CD4-positive, alpha-beta T cell treated with Interferon gamma for 1 hour (primary cell): ENCODE results near the gene ZCWPW1.

Source experiments
- DNase-seq: peaks from one replicate; pipeline ENCODE4 v3.0.0-alpha.2; 2020

ZCWPW1 gene

GRCh38 chr7:100428199-100428966, at the start of gene ZCWPW1:
Gene ZCWPW1 (minus strand): TSS chr7:100428703. CDS start chr7:100420649, 8,054 bp downstream.
- DNase-seq, result peak; percentile 98

- no peak for DNase-seq
Observed at GRCh38 chr7:100477871-100478267, 49.4 kb upstream of the ZCWPW1 start.

GRCh38 chr7:100476903-100477870, 48.7 kb upstream of the ZCWPW1 start:
- peak; percentile 9 for DNase-seq

- no peak for DNase-seq
Observed at GRCh38 chr7:100476101-100476780, 47.7 kb upstream of the ZCWPW1 start.

GRCh38 chr7:100475549-100475948, 47.0 kb upstream of the ZCWPW1 start:
- DNase-seq, result no peak

GRCh38 chr7:100472854-100473499, 44.5 kb upstream of the ZCWPW1 start:
- DNase-seq, result no peak

GRCh38 chr7:100472121-100472851, 43.8 kb upstream of the ZCWPW1 start:
- no peak for DNase-seq

- no peak for DNase-seq
Observed at GRCh38 chr7:100471021-100471420, 42.5 kb upstream of the ZCWPW1 start.

GRCh38 chr7:100469227-100470044, 40.9 kb upstream of the ZCWPW1 start:
- peak; percentile 71 for DNase-seq

- DNase-seq, result no peak
Observed at GRCh38 chr7:100467638-100468373, 39.3 kb upstream of the ZCWPW1 start.

- DNase-seq, result no peak
Observed at GRCh38 chr7:100466653-100467605, 38.4 kb upstream of the ZCWPW1 start.

- peak; percentile 13 for DNase-seq
Observed at GRCh38 chr7:100465702-100466311, 37.3 kb upstream of the ZCWPW1 start.

GRCh38 chr7:100465299-100465698, 36.8 kb upstream of the ZCWPW1 start:
- DNase-seq, result no peak

GRCh38 chr7:100464791-100465190, 36.3 kb upstream of the ZCWPW1 start:
- DNase-seq, result no peak

GRCh38 chr7:100464210-100464660, 35.7 kb upstream of the ZCWPW1 start, which contains the start of gene SPACDR:
Gene SPACDR (minus strand): TSS chr7:100464260. CDS start chr7:100464025, 235 bp downstream.
- no peak for DNase-seq

- no peak for DNase-seq
Observed at GRCh38 chr7:100457033-100457432, 28.5 kb upstream of the ZCWPW1 start.

GRCh38 chr7:100456562-100456961, 28.1 kb upstream of the ZCWPW1 start:
- DNase-seq, result no peak

GRCh38 chr7:100455206-100455605, 26.7 kb upstream of the ZCWPW1 start:
- no peak for DNase-seq
